HepG2 (cell line): Measurements from ENCODE around the gene TFDP1. TPM values are rescaled to one million over a fixed set of nuclear protein-coding genes. Genes with fewer than 3 reads are reported as not detected.

Experiments
- ATAC-seq: fragments of 200-7000 bp; cut with Tn5 transposase; 3 replicates; pipeline ENCODE4 v1.9.1; 2020; ENCODE audit warnings: mild to moderate bottlenecking, moderate library complexity
- BruUV-seq: library from RNA; stranded (reverse); fragments of 400-500 nt; replicated peaks from 2 replicates; lab custom pipeline; 2021; lab: Mats Ljungman, UMichigan
- CTCF ChIA-PET: fragments of 300-600 bp; formaldehyde crosslinking; extraction: SDS; loops from one replicate; lab custom pipeline; 2021; ENCODE audit warnings: low total read pairs, inconsistent platforms, low intra/inter-chr PET ratio; lab: Yijun Ruan, JAX
- POLR2A ChIA-PET: fragments of 350-600 bp; sonication (Branson Sonifier 250); formaldehyde crosslinking; loops from one replicate; lab custom pipeline; 2020; ENCODE audit warnings: antibody characterized with exemption, inconsistent platforms; lab: Yijun Ruan, JAX
- DNase-seq: peaks from one replicate; pipeline ENCODE4 v3.0.0-alpha.2; 2015; ENCODE audit warnings: low spot score
- FAIRE-seq: peaks from 3 replicates; lab custom pipeline; 2011; peaks lifted over from hg19 to GRCh38; lab: Jason Lieb, UNC
- H2AFZ ChIP-seq: one replicate; pipeline ENCODE4 v1.6.1; 2011; ENCODE audit warnings: low read length, inconsistent platforms
- H3K27ac ChIP-seq: fragments of 300-600 bp; 3 replicates; pipeline ENCODE4 v1.8.0; 2011; ENCODE audit warnings: mixed run types, mild to moderate bottlenecking, mixed read lengths, low read length, inconsistent platforms; ENCODE audit not compliant: insufficient read depth; ENCODE audit errors: extremely low read length
- H3K27me3 ChIP-seq, 2 experiments: fragments of 200-600 bp in 1 of 2; 2 replicates in 1 of 2; 3 replicates in 1 of 2; pipeline versions ENCODE4 v1.6.0 to v1.8.0; 2011; ENCODE audit warnings: low read length in 2 of 2, mild to moderate bottlenecking in 2 of 2, moderate library complexity in 2 of 2, inconsistent platforms in 1 of 2; ENCODE audit not compliant: insufficient read depth in 2 of 2, control insufficient read depth in 1 of 2
- H3K36me3 ChIP-seq, 2 experiments: fragments of 200-600 bp in 1 of 2; replicated peaks in 1 of 2; 2 replicates in 1 of 2; 3 replicates in 1 of 2; pipeline versions ENCODE4 v1.5.1 to v1.8.0; 2011; ENCODE audit warnings: low read length in 2 of 2, inconsistent platforms in 1 of 2; ENCODE audit not compliant: insufficient read depth in 2 of 2, control insufficient read depth in 1 of 2
- H3K4me1 ChIP-seq: 2 replicates; pipeline ENCODE4 v1.5.1; 2012; ENCODE audit warnings: low read length, inconsistent platforms; ENCODE audit not compliant: insufficient read depth
- H3K4me2 ChIP-seq: 2 replicates; pipeline ENCODE4 v1.6.0; 2011; ENCODE audit warnings: low read depth, low read length, inconsistent platforms
- H3K4me3 ChIP-seq, 3 experiments: fragments of 200-600 bp in 1 of 3; sonication (generic), shearing (Covaris generic) in 1 of 3; replicated peaks in 1 of 3; 2 replicates each; pipeline ENCODE4 v1.5.1; 2011 to 2016; ENCODE audit warnings: low read length in 3 of 3, inconsistent platforms in 2 of 3, low read depth in 2 of 3, mild to moderate bottlenecking in 2 of 3, control low read depth in 1 of 3, mixed read lengths in 1 of 3; ENCODE audit not compliant: insufficient read depth in 1 of 3
- H3K79me2 ChIP-seq: one replicate; pipeline ENCODE4 v1.6.1; 2011; ENCODE audit warnings: low read length, inconsistent platforms; ENCODE audit not compliant: insufficient read depth
- H3K9ac ChIP-seq: 2 replicates; pipeline ENCODE4 v1.6.0; 2011; ENCODE audit warnings: mild to moderate bottlenecking, low read depth, low read length, inconsistent platforms; ENCODE audit not compliant: insufficient read depth
- H3K9me3 ChIP-seq: 2 replicates; pipeline ENCODE4 v1.5.1; 2012; ENCODE audit warnings: mild to moderate bottlenecking, low read length
- H4K20me1 ChIP-seq: 2 replicates; pipeline ENCODE4 v1.6.0; 2011; ENCODE audit warnings: inconsistent platforms, mild to moderate bottlenecking, low read length, moderate library complexity; ENCODE audit not compliant: insufficient read depth
- FOSL2 ChIP-seq: sonication (generic); formaldehyde crosslinking; IDR thresholded peaks from 2 replicates; pipeline ENCODE4 v1.4.0; 2020; ENCODE audit warnings: missing genetic modification reagents
- MIER2 ChIP-seq: IDR thresholded peaks from 2 replicates; pipeline ENCODE4 v1.6.1; 2016; ENCODE audit warnings: missing biosample characterization, missing genetic modification reagents
- MLXIP ChIP-seq: sonication (generic); formaldehyde crosslinking; IDR thresholded peaks from 2 replicates; pipeline ENCODE4 v1.9.0; 2021; ENCODE audit warnings: missing genetic modification reagents, borderline replicate concordance
- NFIB ChIP-seq: sonication (generic); formaldehyde crosslinking; IDR thresholded peaks from 2 replicates; pipeline ENCODE4 v1.9.0; 2021; ENCODE audit warnings: missing genetic modification reagents, mild to moderate bottlenecking, borderline replicate concordance
- PLSCR1 ChIP-seq: sonication (generic); formaldehyde crosslinking; IDR thresholded peaks from 2 replicates; pipeline ENCODE4 v1.5.0; 2020; ENCODE audit warnings: missing genetic modification reagents, mild to moderate bottlenecking, borderline replicate concordance
- REST ChIP-seq, 2 experiments: IDR thresholded peaks; 2 replicates each; pipeline ENCODE4 v1.6.1; 2011 to 2012; ENCODE audit warnings: low read length in 2 of 2, borderline replicate concordance in 1 of 2, low read depth in 1 of 2, mild to moderate bottlenecking in 1 of 2, moderate library complexity in 1 of 2
- THAP8 ChIP-seq: sonication (generic); formaldehyde crosslinking; IDR thresholded peaks from 2 replicates; pipeline ENCODE4 v1.5.1; 2020; ENCODE audit warnings: missing genetic modification reagents, mild to moderate bottlenecking, borderline replicate concordance
- THAP9 ChIP-seq: sonication (generic); formaldehyde crosslinking; IDR thresholded peaks from 2 replicates; pipeline ENCODE4; 2020; ENCODE audit warnings: missing genetic modification reagents, mild to moderate bottlenecking, borderline replicate concordance
- YEATS2 ChIP-seq: sonication (generic); formaldehyde crosslinking; IDR thresholded peaks from 2 replicates; pipeline ENCODE4 v1.4.0; 2020; ENCODE audit warnings: missing genetic modification reagents, borderline replicate concordance
- ZNF777 ChIP-seq: sonication (generic); formaldehyde crosslinking; IDR thresholded peaks from 2 replicates; pipeline ENCODE4 v1.4.0; 2020; ENCODE audit warnings: missing genetic modification reagents
- ZZZ3 ChIP-seq: sonication (generic); formaldehyde crosslinking; IDR thresholded peaks from 2 replicates; pipeline ENCODE4 v1.4.0; 2020; ENCODE audit warnings: missing genetic modification reagents, mild to moderate bottlenecking, borderline replicate concordance
- WGBS: methylation state at CpG from one replicate; pipeline ENCODE4 v1.1.6; 2017; ENCODE audit warnings: low lambda C conversion rate; 5-methylcytosine and 5-hydroxymethylcytosine counted together
- in situ Hi-C: cut with HindIII; loops from 2 replicates; pipeline ENCODE4 v1.10.0; 2017; ENCODE audit warnings: low pct_unique_long_range_greater_than_20kb; ENCODE audit not compliant: extremely low pct_ligation_motif_present
- intact Hi-C: fragments of 100-400 bp; cut with micrococcal nuclease; formaldehyde crosslinking; loops from one replicate; pipeline ENCODE4 v1.10.0; 2022; ENCODE audit not compliant: unreplicated experiment
- polyA plus RNA-seq, 8 experiments: library from polyadenylated mRNA; depleted of rRNA in 3 of 8; stranded (reverse) in 7 of 8; unstranded in 1 of 8; fragments of >200 nt; fragmentation: Illumina TruSeq in 4 of 8; extraction: Trizol in 4 of 8; gene quantifications; 2 replicates each; pipeline versions ENCODE4 v1.2.1 to v1.2.3, GENCODE V29; 2011 to 2016; ENCODE audit warnings: low read depth in 4 of 8, missing spikeins in 1 of 8, mixed read lengths in 1 of 8; ENCODE audit not compliant: insufficient read depth in 1 of 8
- total RNA-seq, 5 experiments: library from RNA; depleted of rRNA; stranded (reverse); fragments of >200 nt; fragmentation: Illumina TruSeq; extraction: Trizol; gene quantifications; 2 replicates each; pipeline ENCODE4 v1.2.3, GENCODE V29; 2016; ENCODE audit warnings: low read depth in 1 of 5

TFDP1 gene
- total and polyA plus RNA-seq, 2 of the 13 experiments (the other 11 are each of a cell fraction or from before 2014, with no cell fraction given): 38.0 to 84.2 TPM

- ChIA-PET POLR2A (no interaction called here), CTCF (no interaction called here)
- Histone ChIP-seq H3K4me2 (no peak overlapping the region), H3K4me1 (no peaks in the 10 kb centered on the region), H3K9me3 (no peaks in the 10 kb centered on the region), H3K27ac (no peak overlapping the region), H2AFZ (no peak overlapping the region), H3K9ac (no peak overlapping the region), H3K79me2 (peaks cover 2% of the 10 kb centered on the region), H3K27me3 (no peaks in the 10 kb centered on the region), H3K4me3 (no peak overlapping the region), H3K36me3 (peaks cover 14 to 37% of the 10 kb centered on the region in 2 experiments; a peak in 4 of 5 replicates), H4K20me1 (no peaks in the 10 kb centered on the region)
- WGBS: 96% methylated on average over 14 of the region's 16 CpGs
- in situ Hi-C loops (no loop called here), intact Hi-C loops (no loop called here)
- BruUV-seq: no TSS peak
- no peak for FAIRE-seq
- no peak for ATAC-seq
- no peak for DNase-seq
- no peak for TF ChIP-seq MIER2 (CRISPR knock-in tag)
- TF ChIP-seq THAP8 (CRISPR knock-in tag): no peak
- no peak for TF ChIP-seq YEATS2 (CRISPR knock-in tag)
- TF ChIP-seq THAP9: no peak
- TF ChIP-seq PLSCR1 (CRISPR knock-in tag): no peak
- no peak for TF ChIP-seq ZZZ3 (CRISPR knock-in tag)
- TF ChIP-seq MLXIP: no peak
- TF ChIP-seq FOSL2: no peak
- TF ChIP-seq NFIB: no peak
- no peak for TF ChIP-seq ZNF777 (CRISPR knock-in tag)
- TF ChIP-seq REST (IDR thresholded peaks at IDR 0.05; ENCODE audit: borderline replicate concordance in 1 of 2, low read depth in 1 of 2, low read length in 2 of 2): no peak
Measured at GRCh38 chr13:113553511-113554332, 30.8 kb upstream of the TFDP1 start.
